HL-60 (cell line): Measurements from ENCODE around the gene SLC26A4.

ENCODE experiments used
- DNase-seq, 2 experiments: peaks; one replicate each; pipeline ENCODE4 v3.0.0-alpha.2; 2010 to 2020; ENCODE audit warnings: low read depth in 1 of 2, low spot score in 1 of 2
- H3K27ac ChIP-seq: fragments of 250-450 bp; sonication (Bioruptor Pico); replicated peaks from 2 replicates; pipeline ENCODE4 v1.5.1; 2020; ENCODE audit warnings: mild to moderate bottlenecking, moderate library complexity
- H3K27me3 ChIP-seq: fragments of 250-450 bp; sonication (Bioruptor Pico); 2 replicates; pipeline ENCODE4 v1.5.1; 2021; ENCODE audit warnings: mild to moderate bottlenecking, moderate library complexity; ENCODE audit not compliant: insufficient read depth, poor library complexity, severe bottlenecking
- H3K4me3 ChIP-seq: replicated peaks from 2 replicates; pipeline ENCODE4 v1.5.1; 2011; ENCODE audit warnings: mild to moderate bottlenecking, control low read depth, low read length; ENCODE audit not compliant: insufficient read depth
- CTCF ChIP-seq: IDR thresholded peaks from one replicate; pipeline ENCODE4 v1.5.1; 2011; ENCODE audit warnings: low read length, control low read depth, inconsistent platforms; ENCODE audit not compliant: insufficient read depth
- GABPA ChIP-seq: IDR thresholded peaks from 2 replicates; pipeline ENCODE4 v1.6.1; 2012; ENCODE audit warnings: low read depth
- POLR2AphosphoS5 ChIP-seq: IDR thresholded peaks from 2 replicates; pipeline ENCODE4 v1.6.1; 2012; ENCODE audit warnings: low read depth
- SPI1 ChIP-seq: IDR thresholded peaks from 2 replicates; pipeline ENCODE4 v1.6.1; 2012; ENCODE audit warnings: low read depth, mild to moderate bottlenecking, borderline replicate concordance
- TF ChIP-seq, protein P1 (sequence below): IDR thresholded peaks from 2 replicates; pipeline ENCODE4 v1.6.1; 2012; ENCODE audit warnings: low read depth; ENCODE audit not compliant: insufficient replicate concordance

Gene SLC26A4

DNA sequence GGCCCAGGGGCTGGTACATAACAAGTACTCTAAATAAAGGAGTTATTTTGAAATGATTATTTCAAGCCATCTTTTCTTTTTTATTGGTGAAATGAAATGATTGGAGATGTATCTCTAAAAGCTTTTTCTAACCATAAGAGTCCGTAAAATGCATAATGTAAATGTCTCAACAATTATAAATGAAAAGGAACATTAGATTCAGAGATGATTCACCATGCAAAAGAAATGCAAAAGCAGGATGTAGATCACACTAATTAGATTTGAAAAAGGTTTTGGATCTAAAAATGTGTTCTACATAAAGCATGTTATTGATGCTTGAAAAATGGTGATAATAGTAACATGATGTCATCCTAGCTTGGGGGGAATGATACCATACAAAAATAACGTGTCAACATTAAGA, 15.6 kb downstream of the SLC26A4 start:
- H3K4me3 ChIP-seq, result no peak overlapping the region
- DNase-seq, result no peak
- TF ChIP-seq SPI1, result no peak
- TF ChIP-seq CTCF, result no peak
- no peak for TF ChIP-seq POLR2AphosphoS5
- TF ChIP-seq, protein P1, sequence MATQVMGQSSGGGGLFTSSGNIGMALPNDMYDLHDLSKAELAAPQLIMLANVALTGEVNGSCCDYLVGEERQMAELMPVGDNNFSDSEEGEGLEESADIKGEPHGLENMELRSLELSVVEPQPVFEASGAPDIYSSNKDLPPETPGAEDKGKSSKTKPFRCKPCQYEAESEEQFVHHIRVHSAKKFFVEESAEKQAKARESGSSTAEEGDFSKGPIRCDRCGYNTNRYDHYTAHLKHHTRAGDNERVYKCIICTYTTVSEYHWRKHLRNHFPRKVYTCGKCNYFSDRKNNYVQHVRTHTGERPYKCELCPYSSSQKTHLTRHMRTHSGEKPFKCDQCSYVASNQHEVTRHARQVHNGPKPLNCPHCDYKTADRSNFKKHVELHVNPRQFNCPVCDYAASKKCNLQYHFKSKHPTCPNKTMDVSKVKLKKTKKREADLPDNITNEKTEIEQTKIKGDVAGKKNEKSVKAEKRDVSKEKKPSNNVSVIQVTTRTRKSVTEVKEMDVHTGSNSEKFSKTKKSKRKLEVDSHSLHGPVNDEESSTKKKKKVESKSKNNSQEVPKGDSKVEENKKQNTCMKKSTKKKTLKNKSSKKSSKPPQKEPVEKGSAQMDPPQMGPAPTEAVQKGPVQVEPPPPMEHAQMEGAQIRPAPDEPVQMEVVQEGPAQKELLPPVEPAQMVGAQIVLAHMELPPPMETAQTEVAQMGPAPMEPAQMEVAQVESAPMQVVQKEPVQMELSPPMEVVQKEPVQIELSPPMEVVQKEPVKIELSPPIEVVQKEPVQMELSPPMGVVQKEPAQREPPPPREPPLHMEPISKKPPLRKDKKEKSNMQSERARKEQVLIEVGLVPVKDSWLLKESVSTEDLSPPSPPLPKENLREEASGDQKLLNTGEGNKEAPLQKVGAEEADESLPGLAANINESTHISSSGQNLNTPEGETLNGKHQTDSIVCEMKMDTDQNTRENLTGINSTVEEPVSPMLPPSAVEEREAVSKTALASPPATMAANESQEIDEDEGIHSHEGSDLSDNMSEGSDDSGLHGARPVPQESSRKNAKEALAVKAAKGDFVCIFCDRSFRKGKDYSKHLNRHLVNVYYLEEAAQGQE, result no peak
- TF ChIP-seq GABPA, result no peak
- no peak overlapping the region for H3K27ac ChIP-seq
- H3K27me3 ChIP-seq, result no peaks in the 10 kb centered on the region

- no peak overlapping the region for H3K4me3 ChIP-seq
- no peak for DNase-seq
- no peak overlapping the region for H3K27ac ChIP-seq
- H3K27me3 ChIP-seq, result no peaks in the 10 kb centered on the region
- TF ChIP-seq CTCF (no peak), POLR2AphosphoS5 (no peak), SPI1 (no peak), GABPA (no peak)
- TF ChIP-seq, protein P1, result no peak
Observed at GRCh38 chr7:107678110-107678753, 17.6 kb downstream of the SLC26A4 start.

DNA sequence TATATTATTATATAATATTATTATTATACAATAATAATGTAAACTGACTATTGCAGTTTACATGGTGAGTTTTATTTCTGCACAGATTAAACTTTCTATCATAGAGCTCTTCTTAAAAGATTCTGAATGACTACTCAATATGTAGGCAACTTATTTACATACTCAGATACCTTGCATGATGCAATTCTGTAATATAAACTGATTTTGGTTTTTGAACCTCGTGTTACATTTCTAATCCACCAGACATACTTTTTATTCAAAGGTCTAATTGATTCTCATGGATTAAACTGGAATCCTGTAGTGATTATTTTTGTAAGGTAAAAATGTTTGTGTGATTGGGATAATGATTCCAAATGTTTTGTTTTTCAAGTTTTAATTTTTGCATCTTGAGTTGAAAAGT, 19.9 kb downstream of the SLC26A4 start:
- no peak overlapping the region for H3K27ac ChIP-seq
- TF ChIP-seq GABPA (no peak), SPI1 (no peak), POLR2AphosphoS5 (no peak), CTCF (no peak)
- TF ChIP-seq, protein P1, result no peak
- DNase-seq, result no peak
- H3K27me3 ChIP-seq, result no peaks in the 10 kb centered on the region
- no peak overlapping the region for H3K4me3 ChIP-seq
